H1 (cell line): ENCODE results near the gene VPS13A.

Experiments
- CTCF ChIP-seq, 3 experiments: IDR thresholded peaks; 1 replicate in 2 of 3; 2 replicates in 1 of 3; pipeline versions ENCODE4 v1.5.1 to v1.6.1; 2011; ENCODE audit warnings: low read length in 3 of 3, mild to moderate bottlenecking in 3 of 3, inconsistent platforms in 2 of 3, low read depth in 1 of 3, moderate library complexity in 1 of 3; ENCODE audit not compliant: insufficient read depth in 1 of 3; ENCODE audit errors: control extremely low read depth in 1 of 3
- EP300 ChIP-seq, 2 experiments: IDR thresholded peaks; 1 replicate in 1 of 2; 2 replicates in 1 of 2; pipeline ENCODE4 v1.6.1; 2011 to 2012; ENCODE audit warnings: low read depth in 2 of 2, low read length in 2 of 2, mild to moderate bottlenecking in 2 of 2, borderline replicate concordance in 1 of 2, inconsistent platforms in 1 of 2, moderate library complexity in 1 of 2
- EZH2 ChIP-seq: fragments of 200-600 bp; sonication (generic); IDR thresholded peaks from 2 replicates; pipeline ENCODE4 v1.7.1; 2012; ENCODE audit warnings: low read depth, mild to moderate bottlenecking, moderate library complexity, low read length, inconsistent platforms; ENCODE audit not compliant: severe bottlenecking
- JUND ChIP-seq: IDR thresholded peaks from 2 replicates; pipeline ENCODE4 v1.6.1; 2011; ENCODE audit warnings: mild to moderate bottlenecking, improper control_type of control experiment, low read length
- POLR2A ChIP-seq, 2 experiments: IDR thresholded peaks; 1 replicate in 1 of 2; 2 replicates in 1 of 2; pipeline ENCODE4 v1.6.1; 2011; ENCODE audit warnings: low read depth in 2 of 2, low read length in 2 of 2, mild to moderate bottlenecking in 2 of 2; ENCODE audit errors: control extremely low read depth in 1 of 2
- POLR2AphosphoS5 ChIP-seq: IDR thresholded peaks from 2 replicates; pipeline ENCODE4 v1.6.1; 2011; ENCODE audit warnings: low read depth, low read length
- SUZ12 ChIP-seq: fragments of 200-600 bp; sonication (generic); IDR thresholded peaks from 2 replicates; pipeline ENCODE4 v1.6.1; 2012; ENCODE audit warnings: mild to moderate bottlenecking, inconsistent platforms, low read length, moderate library complexity, mixed read lengths
- YY1 ChIP-seq: IDR thresholded peaks from 2 replicates; pipeline ENCODE4 v1.6.1; 2011; ENCODE audit warnings: low read depth, mild to moderate bottlenecking, low read length

DNA sequence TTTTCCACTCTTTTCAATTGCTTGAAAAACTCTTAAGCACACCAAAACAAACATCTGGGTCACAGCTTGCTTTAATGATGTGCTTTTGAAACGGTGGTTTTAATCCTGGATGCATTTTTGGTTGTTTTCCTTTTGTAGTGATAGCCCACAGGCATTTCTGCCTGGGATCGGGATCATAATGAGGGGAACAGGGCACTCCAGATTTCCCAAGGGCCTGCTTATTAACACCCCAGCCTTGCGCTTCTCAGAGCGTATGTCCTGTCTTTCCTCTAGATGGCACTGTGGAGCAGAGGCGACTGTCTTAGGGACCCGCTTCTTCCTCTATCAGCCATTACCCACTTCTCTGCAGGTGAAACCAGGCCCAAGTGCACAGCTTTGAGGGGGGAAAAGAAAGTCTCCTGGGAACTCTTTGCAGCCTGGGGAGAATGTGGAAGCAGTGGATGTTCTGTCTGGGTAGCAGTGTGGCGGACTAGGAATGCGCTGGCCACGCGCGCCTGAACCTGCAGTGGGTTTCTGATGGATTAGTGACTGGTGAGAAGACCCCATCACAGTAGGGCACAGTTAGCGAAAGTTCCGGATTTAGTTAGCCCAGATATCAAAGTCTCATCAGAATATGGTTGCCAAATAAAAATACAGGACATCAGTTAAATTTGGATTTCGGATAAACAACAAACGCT lies 280.7 kb downstream of the VPS13A start:
- TF ChIP-seq CTCF (IDR thresholded peaks at IDR 0.05; ENCODE audit: control extremely low read depth in 1 of 3, insufficient read depth in 1 of 3, low read depth in 1 of 3, low read length in 3 of 3) (peak; percentile 77 to 89 (median 82)), EZH2 (no peak), SUZ12 (no peak), POLR2AphosphoS5 (no peak), JUND (no peak), YY1 (peak; percentile 84; the same call in 1 of the 2 replicates), POLR2A (IDR thresholded peaks at IDR 0.05; ENCODE audit: control extremely low read depth in 1 of 2, low read depth in 2 of 2, low read length in 2 of 2) (no peak), EP300 (IDR thresholded peaks at IDR 0.05; ENCODE audit: borderline replicate concordance in 1 of 2, low read depth in 2 of 2, low read length in 2 of 2) (no peak)
